BE2C (cell line): ENCODE data around the gene IL12B.
"Not testable (repeated sequence)": the region's sequence is repeated elsewhere in the genome, so short reads cannot be mapped to it uniquely, and the experiment has no call there.

Experiments used
- DNase-seq: peaks from one replicate; pipeline ENCODE4 v3.0.0-alpha.2; 2020
- H3K27me3 ChIP-seq: fragments of 250-450 bp; sonication (Bioruptor Pico); 2 replicates; pipeline ENCODE4 v1.5.1; 2020; ENCODE audit warnings: mild to moderate bottlenecking
- H3K36me3 ChIP-seq: fragments of 250-450 bp; sonication (Bioruptor Pico); 2 replicates; pipeline ENCODE4 v1.5.1; 2020; ENCODE audit warnings: mild to moderate bottlenecking
- H3K4me1 ChIP-seq: fragments of 250-450 bp; sonication (Bioruptor Pico); 2 replicates; pipeline ENCODE4 v1.5.1; 2020
- H3K4me3 ChIP-seq: 2 replicates; pipeline ENCODE4 v1.5.1; 2011; ENCODE audit warnings: low read depth, low read length
- H3K9me3 ChIP-seq: fragments of 250-450 bp; sonication (Bioruptor Pico); 2 replicates; pipeline ENCODE4 v1.5.1; 2020
- TF ChIP-seq, protein P1 (sequence below): IDR thresholded peaks from 2 replicates; pipeline ENCODE4 v1.5.1; 2012; ENCODE audit warnings: mild to moderate bottlenecking, low read depth, low read length

Gene IL12B

DNA sequence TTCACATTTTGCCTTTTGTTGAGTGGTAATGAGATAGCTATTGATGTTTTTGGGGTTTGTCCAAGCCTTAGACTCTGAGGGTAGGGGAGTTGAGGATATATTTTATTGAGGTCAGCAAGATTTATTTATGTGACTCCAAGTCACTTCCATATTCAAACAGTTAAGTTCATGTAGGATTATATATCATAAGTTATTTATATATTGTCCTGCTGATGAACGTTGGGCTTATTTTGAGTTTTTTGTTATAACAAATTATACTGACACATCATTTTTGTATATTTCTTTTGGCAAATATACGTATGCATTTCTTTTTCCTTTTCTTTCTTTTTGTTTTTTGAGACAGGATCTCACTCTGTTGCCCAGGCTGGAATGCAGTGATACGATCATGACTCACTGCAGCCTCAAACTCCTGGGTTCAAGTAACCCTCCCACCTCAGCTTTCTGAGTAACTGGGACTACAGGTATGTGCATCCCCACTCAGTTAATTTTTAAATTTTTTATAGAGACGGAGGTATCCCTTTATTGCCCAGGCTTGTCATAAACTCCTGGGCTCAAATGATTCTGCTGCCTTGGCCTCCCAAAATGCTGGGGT lies 23.5 kb upstream of the IL12B start:
- H3K36me3 ChIP-seq, result no peaks in the 10 kb centered on the region
- no peaks in the 10 kb centered on the region for H3K9me3 ChIP-seq
- no peak for DNase-seq
- TF ChIP-seq, protein P1, sequence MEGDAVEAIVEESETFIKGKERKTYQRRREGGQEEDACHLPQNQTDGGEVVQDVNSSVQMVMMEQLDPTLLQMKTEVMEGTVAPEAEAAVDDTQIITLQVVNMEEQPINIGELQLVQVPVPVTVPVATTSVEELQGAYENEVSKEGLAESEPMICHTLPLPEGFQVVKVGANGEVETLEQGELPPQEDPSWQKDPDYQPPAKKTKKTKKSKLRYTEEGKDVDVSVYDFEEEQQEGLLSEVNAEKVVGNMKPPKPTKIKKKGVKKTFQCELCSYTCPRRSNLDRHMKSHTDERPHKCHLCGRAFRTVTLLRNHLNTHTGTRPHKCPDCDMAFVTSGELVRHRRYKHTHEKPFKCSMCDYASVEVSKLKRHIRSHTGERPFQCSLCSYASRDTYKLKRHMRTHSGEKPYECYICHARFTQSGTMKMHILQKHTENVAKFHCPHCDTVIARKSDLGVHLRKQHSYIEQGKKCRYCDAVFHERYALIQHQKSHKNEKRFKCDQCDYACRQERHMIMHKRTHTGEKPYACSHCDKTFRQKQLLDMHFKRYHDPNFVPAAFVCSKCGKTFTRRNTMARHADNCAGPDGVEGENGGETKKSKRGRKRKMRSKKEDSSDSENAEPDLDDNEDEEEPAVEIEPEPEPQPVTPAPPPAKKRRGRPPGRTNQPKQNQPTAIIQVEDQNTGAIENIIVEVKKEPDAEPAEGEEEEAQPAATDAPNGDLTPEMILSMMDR, result no peak
- peaks cover 25% of the 10 kb centered on the region for H3K27me3 ChIP-seq
- no peaks in the 10 kb centered on the region for H3K4me1 ChIP-seq
- H3K4me3 ChIP-seq, result no peak overlapping the region

DNA sequence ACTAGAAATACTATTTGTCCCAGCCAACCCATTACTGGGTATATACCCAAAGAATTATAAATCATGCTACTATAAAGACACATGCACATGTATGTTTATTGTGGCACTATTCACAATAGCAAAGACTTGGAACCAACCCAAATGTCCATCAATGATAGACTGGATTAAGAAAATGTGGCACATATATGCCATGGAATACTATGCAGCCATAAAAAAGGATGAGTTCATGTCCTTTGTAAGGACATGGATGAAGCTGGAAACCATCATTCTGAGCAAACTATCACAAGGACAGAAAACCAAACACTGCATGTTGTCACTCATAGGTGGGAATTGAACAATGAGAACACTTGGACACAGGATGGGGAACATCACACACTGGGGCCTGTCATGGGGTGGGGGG lies 20.4 kb upstream of the IL12B start:
- not testable (repeated sequence) for H3K4me1 ChIP-seq, H3K36me3 ChIP-seq, H3K4me3 ChIP-seq, H3K9me3 ChIP-seq, DNase-seq
- peaks cover 31% of the 10 kb centered on the region for H3K27me3 ChIP-seq

DNA sequence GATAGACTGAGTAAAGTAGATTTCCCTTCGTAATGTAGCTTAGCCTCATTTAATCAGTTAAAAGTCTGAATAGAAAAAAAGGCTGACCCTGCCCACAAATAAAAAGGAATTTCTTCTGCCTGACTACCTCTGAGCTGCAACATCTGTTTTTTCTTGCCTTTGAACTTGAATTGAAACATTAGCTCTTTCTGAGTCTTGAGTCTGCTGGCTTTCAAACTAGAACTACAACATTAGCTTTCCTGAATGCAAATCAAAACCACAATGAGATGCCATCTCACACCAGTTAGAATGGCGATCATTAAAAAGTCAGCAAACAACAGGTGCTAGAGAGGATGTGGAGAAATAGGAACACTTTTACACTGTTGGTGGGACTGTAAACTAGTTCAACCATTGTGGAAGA lies 19.9 kb upstream of the IL12B start:
- H3K9me3 ChIP-seq, DNase-seq, H3K36me3 ChIP-seq, H3K4me1 ChIP-seq, H3K4me3 ChIP-seq: not testable (repeated sequence)
- H3K27me3 ChIP-seq, result peaks cover 36% of the 10 kb centered on the region

DNA sequence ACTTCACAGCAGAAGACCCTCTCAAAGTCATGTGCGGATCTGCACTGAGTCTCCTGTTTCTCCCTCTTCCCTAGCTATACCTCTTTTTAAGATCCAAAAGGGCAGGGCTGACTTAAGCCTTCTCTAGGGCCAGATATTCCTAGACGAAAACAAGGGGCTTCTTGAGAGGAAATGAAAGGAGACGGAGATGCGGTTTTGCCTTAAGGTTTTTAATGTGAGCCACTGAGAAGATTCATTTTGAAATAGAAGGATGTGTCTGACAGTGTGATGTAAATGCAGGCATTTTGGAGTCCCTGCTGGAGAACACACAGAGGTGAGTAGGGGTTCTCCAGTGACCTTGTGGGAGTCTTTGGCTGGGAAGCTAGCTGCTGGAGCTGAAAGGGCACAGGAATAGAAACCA lies 15.6 kb upstream of the IL12B start:
- Histone ChIP-seq H3K36me3 (no peaks in the 10 kb centered on the region), H3K9me3 (no peaks in the 10 kb centered on the region), H3K4me1 (no peaks in the 10 kb centered on the region; the same call in none of the 2 replicates), H3K27me3 (peaks cover 49% of the 10 kb centered on the region), H3K4me3 (no peak overlapping the region)
- TF ChIP-seq, protein P1, result no peak
- no peak for DNase-seq

GRCh38 chr5:159345336-159345735 lies 15.0 kb upstream of the IL12B start:
- Histone ChIP-seq H3K4me1 (no peaks in the 10 kb centered on the region; the same call in none of the 2 replicates), H3K27me3 (peaks cover 49% of the 10 kb centered on the region), H3K4me3 (no peak overlapping the region), H3K36me3 (no peaks in the 10 kb centered on the region), H3K9me3 (no peaks in the 10 kb centered on the region)
- DNase-seq, result no peak
- TF ChIP-seq, protein P1, result no peak

DNA sequence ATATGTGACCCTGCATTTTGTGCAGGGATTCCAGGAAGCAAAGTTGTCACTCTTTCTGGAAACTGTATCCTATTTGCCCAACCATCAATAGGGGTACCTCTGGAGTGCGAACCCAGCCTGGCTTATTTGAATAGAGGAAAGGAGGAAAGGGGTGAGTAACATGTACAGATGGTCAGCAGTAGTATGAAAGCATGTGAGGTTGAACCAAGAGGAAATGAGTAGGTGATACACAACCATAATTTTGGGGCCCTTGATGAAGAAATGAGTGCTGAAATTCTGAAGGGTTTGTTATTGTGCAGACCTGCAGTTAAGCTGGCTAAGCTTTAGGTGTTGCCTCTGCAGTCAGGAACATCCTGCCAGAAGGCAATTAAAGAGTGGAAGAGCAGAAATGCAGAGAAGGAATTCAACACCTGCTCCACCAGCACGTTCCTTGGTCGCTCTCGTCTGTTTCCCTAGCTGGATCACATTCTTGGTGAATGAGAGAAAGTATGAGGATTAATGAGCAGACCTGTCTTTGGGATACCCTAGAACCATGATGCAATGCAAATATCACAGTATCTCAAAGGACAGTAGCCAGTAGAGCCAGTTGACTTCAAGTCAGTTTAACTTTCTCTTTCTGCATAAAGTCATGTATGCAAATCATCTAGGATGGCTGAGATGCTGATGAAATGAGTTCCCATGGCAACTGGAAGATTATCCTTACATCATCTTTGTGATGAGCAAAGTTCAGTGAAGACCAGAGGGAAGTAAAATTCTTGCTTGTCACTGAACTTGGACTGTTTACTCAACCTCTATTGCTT lies 13.2 kb upstream of the IL12B start:
- Histone ChIP-seq H3K4me3 (no peak overlapping the region), H3K4me1 (no peaks in the 10 kb centered on the region; the same call in none of the 2 replicates), H3K9me3 (no peaks in the 10 kb centered on the region), H3K27me3 (peaks cover 49% of the 10 kb centered on the region), H3K36me3 (no peaks in the 10 kb centered on the region)
- TF ChIP-seq, protein P1, result no peak
- no peak for DNase-seq

DNA sequence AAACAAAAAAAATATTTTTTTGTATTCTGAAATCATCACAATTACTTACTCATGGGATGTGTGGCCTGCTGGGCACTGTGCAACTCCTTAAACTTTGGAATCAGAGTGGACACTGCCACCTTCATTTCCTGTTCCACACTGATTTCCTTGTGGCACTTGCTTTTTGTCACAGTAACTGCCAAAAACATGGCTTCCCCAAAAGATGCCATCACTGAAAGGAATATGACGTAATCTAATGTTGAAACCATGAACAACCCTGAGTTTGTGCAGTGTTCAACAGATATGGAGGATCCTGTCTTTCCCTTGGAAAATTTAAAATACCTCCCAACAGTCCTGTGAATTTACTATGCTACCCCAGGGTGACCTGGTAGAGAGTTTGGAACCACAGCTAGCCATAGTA lies 12.6 kb upstream of the IL12B start:
- DNase-seq, result no peak
- no peak overlapping the region for H3K4me3 ChIP-seq
- no peaks in the 10 kb centered on the region for H3K9me3 ChIP-seq
- no peaks in the 10 kb centered on the region for H3K36me3 ChIP-seq
- peaks cover 46% of the 10 kb centered on the region for H3K27me3 ChIP-seq
- no peaks in the 10 kb centered on the region; the same call in none of the 2 replicates for H3K4me1 ChIP-seq
- TF ChIP-seq, protein P1, result no peak
